Endothelial cell of umbilical vein (primary cell): Measurements from ENCODE around the gene GAK. TPM values are rescaled to one million over a fixed set of nuclear protein-coding genes. Genes with fewer than 3 reads are reported as not detected.

Experiments used
- BruUV-seq: library from RNA; stranded (reverse); fragments of 400-500 nt; replicated peaks from 2 replicates; lab custom pipeline; 2021; lab: Mats Ljungman, UMichigan
- CTCF ChIA-PET: fragments of 300-600, 350-600 bp; sonication (Branson Sonifier 250); formaldehyde crosslinking; loops from one replicate; lab custom pipeline; 2021; ENCODE audit warnings: antibody characterized with exemption, inconsistent platforms; lab: Charles Lee
- POLR2A ChIA-PET: fragments of 300-600, 350-600 bp; sonication (Branson Sonifier 250); formaldehyde crosslinking; loops from one replicate; lab custom pipeline; 2021; ENCODE audit warnings: antibody characterized with exemption, inconsistent platforms; lab: Charles Lee
- DNase-seq: peaks from one replicate; pipeline ENCODE4 v3.0.0-alpha.2; 2011; ENCODE audit warnings: low read depth, low spot score
- FAIRE-seq: peaks from 2 replicates; lab custom pipeline; 2011; peaks lifted over from hg19 to GRCh38; lab: Jason Lieb, UNC
- H2AFZ ChIP-seq: 2 replicates; pipeline ENCODE4 v1.6.0; 2012; ENCODE audit warnings: low read depth, low read length, control low read depth, inconsistent platforms
- H3K27ac ChIP-seq: 2 replicates; pipeline ENCODE4 v1.5.1; 2011; ENCODE audit warnings: low read depth, mild to moderate bottlenecking, control low read depth, low read length, moderate library complexity; ENCODE audit not compliant: insufficient read depth
- H3K27me3 ChIP-seq, 2 experiments: 2 replicates each; pipeline versions ENCODE4 v1.6.0 to v1.6.1; 2011; ENCODE audit warnings: low read length in 2 of 2, mixed read lengths in 1 of 2; ENCODE audit not compliant: control insufficient read depth in 2 of 2, insufficient read depth in 2 of 2
- H3K36me3 ChIP-seq, 2 experiments: 2 replicates in 1 of 2; 3 replicates in 1 of 2; pipeline ENCODE4 v1.5.1; 2011; ENCODE audit warnings: low read length in 2 of 2, mild to moderate bottlenecking in 1 of 2, moderate library complexity in 1 of 2; ENCODE audit not compliant: control insufficient read depth in 2 of 2, insufficient read depth in 2 of 2; ENCODE audit errors: extremely low read depth in 1 of 2
- H3K4me1 ChIP-seq: 3 replicates; pipeline ENCODE4 v1.5.1; 2011; ENCODE audit warnings: mild to moderate bottlenecking, low read length; ENCODE audit not compliant: control insufficient read depth, insufficient read depth; ENCODE audit errors: extremely low read depth
- H3K4me2 ChIP-seq: 2 replicates; pipeline ENCODE4 v1.6.1; 2011; ENCODE audit warnings: low read length, control low read depth, mixed read lengths; ENCODE audit not compliant: insufficient read depth
- H3K4me3 ChIP-seq, 3 experiments: fragments of 200-600 bp in 1 of 3; sonication (generic), shearing (Covaris generic) in 1 of 3; replicated peaks in 1 of 3; 2 replicates each; pipeline ENCODE4 v1.5.1; 2011 to 2016; ENCODE audit warnings: control low read depth in 3 of 3, low read length in 3 of 3, mild to moderate bottlenecking in 2 of 3, inconsistent platforms in 1 of 3, low read depth in 1 of 3, moderate library complexity in 1 of 3; ENCODE audit not compliant: insufficient read depth in 1 of 3
- H3K79me2 ChIP-seq: 2 replicates; pipeline ENCODE4 v1.6.0; 2012; ENCODE audit warnings: low read length, inconsistent platforms; ENCODE audit not compliant: control insufficient read depth, insufficient read depth
- H3K9ac ChIP-seq: replicated peaks from 2 replicates; pipeline ENCODE3; 2011; ENCODE audit warnings: low read length, control low read depth; ENCODE audit not compliant: insufficient read depth; ENCODE audit errors: extremely low read depth
- H3K9me1 ChIP-seq: replicated peaks from 3 replicates; pipeline ENCODE4 v1.6.0; 2011; ENCODE audit warnings: mild to moderate bottlenecking, low read length; ENCODE audit not compliant: control insufficient read depth, insufficient read depth; ENCODE audit errors: extremely low read depth
- H3K9me3 ChIP-seq: replicated peaks from 2 replicates; pipeline ENCODE4 v1.5.1; 2012; ENCODE audit warnings: low read length, inconsistent platforms; ENCODE audit not compliant: control insufficient read depth, insufficient read depth
- H4K20me1 ChIP-seq: replicated peaks from 2 replicates; pipeline ENCODE3; 2011; ENCODE audit warnings: mild to moderate bottlenecking, low read length; ENCODE audit not compliant: control insufficient read depth, insufficient read depth; ENCODE audit errors: extremely low read depth
- CTCF ChIP-seq, 2 donors: IDR thresholded peaks; 1 replicate in 1 of 2; 2 replicates in 1 of 2; pipeline ENCODE4 v1.5.1; 2011; ENCODE audit warnings: low read length in 2 of 2, mild to moderate bottlenecking in 2 of 2, moderate library complexity in 2 of 2, control low read depth in 1 of 2, inconsistent platforms in 1 of 2, low read depth in 1 of 2; ENCODE audit not compliant: insufficient read depth in 1 of 2; ENCODE audit errors: extremely low read depth in 1 of 2
- EZH2 ChIP-seq: IDR thresholded peaks from 2 replicates; pipeline ENCODE4 v1.6.1; 2012; ENCODE audit warnings: borderline replicate concordance, low read depth, mild to moderate bottlenecking, moderate library complexity, low read length, inconsistent platforms; ENCODE audit not compliant: severe bottlenecking
- FOS ChIP-seq: IDR thresholded peaks from 2 replicates; pipeline ENCODE4 v1.6.1; 2011; ENCODE audit warnings: mild to moderate bottlenecking, low read length, moderate library complexity, borderline replicate concordance; ENCODE audit not compliant: insufficient read depth
- GATA2 ChIP-seq: IDR thresholded peaks from 2 replicates; pipeline ENCODE4 v1.7.0; 2011; ENCODE audit warnings: low read depth, mild to moderate bottlenecking, moderate library complexity, mixed read lengths, low read length; ENCODE audit not compliant: insufficient read length, insufficient read depth
- JUN ChIP-seq: IDR thresholded peaks from 2 replicates; pipeline ENCODE4 v1.6.1; 2011; ENCODE audit warnings: borderline replicate concordance, low read depth; ENCODE audit not compliant: insufficient read length, insufficient read depth
- MAX ChIP-seq: IDR thresholded peaks from 2 replicates; pipeline ENCODE4 v1.6.1; 2011; ENCODE audit not compliant: insufficient read depth, insufficient read length
- MYC ChIP-seq: IDR thresholded peaks from one replicate; pipeline ENCODE4 v1.6.1; 2011; ENCODE audit warnings: mild to moderate bottlenecking, low read depth, low read length
- POLR2A ChIP-seq: IDR thresholded peaks from 2 replicates; pipeline ENCODE4 v1.6.1; 2012; ENCODE audit warnings: low read depth, mild to moderate bottlenecking, control low read depth, low read length
- POLR2AphosphoS5 ChIP-seq: IDR thresholded peaks from 2 replicates; pipeline ENCODE4 v1.6.1; 2012; ENCODE audit warnings: low read depth, mild to moderate bottlenecking, control low read depth, low read length, moderate library complexity; ENCODE audit not compliant: insufficient read depth
- dilution Hi-C: fragments of 300-500 bp; cut with MboI; formaldehyde crosslinking; loops from one replicate; pipeline ENCODE4 v1.15.0; 2019; ENCODE audit warnings: low sequenced_read_pairs; ENCODE audit not compliant: extremely low pct_ligation_motif_present
- intact Hi-C: fragments of 100-400 bp; cut with micrococcal nuclease; formaldehyde crosslinking; loops from one replicate; pipeline ENCODE4 v1.10.0; 2022
- polyA plus RNA-seq, 4 experiments: library from polyadenylated mRNA; depleted of rRNA in 3 of 4; stranded (reverse) in 3 of 4; unstranded in 1 of 4; fragments of >200 nt; gene quantifications; 2 replicates each; pipeline versions ENCODE4 v1.2.1 to v1.2.3, GENCODE V29; 2011 to 2012; ENCODE audit warnings: missing spikeins in 1 of 4
- total RNA-seq: library from RNA; stranded (reverse); gene quantifications from 2 replicates; pipeline ENCODE4 v1.2.3, GENCODE V29; 2021

GAK gene
- total and polyA plus RNA-seq, 2 donors (not counting 3 experiments of a cell fraction or from before 2014, with no cell fraction given) = 49.6 to 109 TPM

GRCh38 chr4:864456-865120, 67.5 kb downstream of the GAK start:
- no peak overlapping the region for H3K4me2 ChIP-seq
- no peaks in the 10 kb centered on the region for H4K20me1 ChIP-seq
- peaks cover 2 to 48% of the 10 kb centered on the region in 2 experiments for H3K36me3 ChIP-seq
- no peak overlapping the region for H3K9ac ChIP-seq
- H3K27ac ChIP-seq = no peak overlapping the region
- no peak for TF ChIP-seq POLR2AphosphoS5
- no peak for TF ChIP-seq JUN
- no peak for TF ChIP-seq GATA2
- TF ChIP-seq EZH2 = no peak
- no peak for TF ChIP-seq FOS
- no peak for TF ChIP-seq CTCF (IDR thresholded peaks at IDR 0.05; ENCODE audit: extremely low read depth in 1 of 2, insufficient read depth in 1 of 2, low read depth in 1 of 2, low read length in 2 of 2)
- TF ChIP-seq MYC = no peak
- TF ChIP-seq MAX = no peak
- no peak for TF ChIP-seq POLR2A
- H3K79me2 ChIP-seq = no peaks in the 10 kb centered on the region
- DNase-seq (no peak), FAIRE-seq (no peak)
- intact Hi-C loops (no loop called here), dilution Hi-C loops (no loop called here)
- BruUV-seq = no TSS peak
- no peaks in the 10 kb centered on the region for H3K9me1 ChIP-seq
- no peaks in the 10 kb centered on the region for H3K9me3 ChIP-seq
- ChIA-PET CTCF (no interaction called here), POLR2A (no interaction called here)
- no peak overlapping the region for H2AFZ ChIP-seq
- H3K27me3 ChIP-seq = no peaks in the 10 kb centered on the region
- H3K4me3 ChIP-seq = no peak overlapping the region
- no peaks in the 10 kb centered on the region for H3K4me1 ChIP-seq
